ENCODE measurements around the gene APOL3.

DNA sequence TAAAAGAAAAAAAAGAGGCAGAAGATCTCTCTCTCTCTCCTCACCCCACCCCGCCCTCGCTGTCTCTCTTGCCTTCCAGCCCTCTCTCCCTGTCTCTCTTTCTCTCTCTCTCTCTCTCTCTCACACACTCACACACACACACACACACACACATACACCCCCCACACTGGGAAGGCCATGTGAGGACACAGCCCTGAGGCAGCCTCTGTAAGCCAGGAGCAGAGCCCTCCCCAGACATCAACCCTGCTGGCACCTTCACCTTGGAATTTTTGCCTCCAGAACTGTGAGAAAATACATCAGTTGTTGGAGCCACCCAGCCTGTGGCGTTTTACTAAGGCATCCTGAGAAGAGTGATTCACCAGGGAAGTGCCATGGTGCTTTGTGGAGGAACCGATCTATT is 14.7 kb downstream of the APOL3 start:
- TF ChIP-seq POLR2A (IDR thresholded peaks at IDR 0.05; ENCODE audit: low read length), result no peak
- no peak for TF ChIP-seq GATA1 (IDR thresholded peaks at IDR 0.05; ENCODE audit: low read depth, low read length)
